Left lung (tissue), 10 donors: ENCODE measurements around the gene SNX2. TPM values are rescaled to one million over a fixed set of nuclear protein-coding genes. Genes with fewer than 3 reads are reported as not detected.
A peak's percentile ranks its signal among the peaks of the same experiment; 100 is the strongest.

Experiments used
- ATAC-seq: fragments of 200-7000 bp; cut with Tn5 transposase; one replicate; pipeline ENCODE4 v1.9.1; 2020; ENCODE audit warnings: moderate library complexity
- DNase-seq, 4 donors: peaks; one replicate each; pipeline ENCODE4 v3.0.0-alpha.2; 2013 to 2020
- H3K27ac ChIP-seq, 2 donors: fragments of 200-600 bp; sonication (generic) in 1 of 2; one replicate each; pipeline versions ENCODE4 v1.5.0 to v1.8.0; 2020 to 2021
- H3K27me3 ChIP-seq, 2 donors: fragments of 200-600 bp; sonication (generic) in 1 of 2; one replicate each; pipeline versions ENCODE4 v1.5.0 to v1.8.0; 2020 to 2021
- H3K36me3 ChIP-seq, 2 donors: fragments of 200-600 bp; sonication (generic) in 1 of 2; one replicate each; pipeline versions ENCODE4 v1.5.0 to v1.8.0; 2020 to 2021
- H3K4me1 ChIP-seq, 2 donors: fragments of 200-600 bp; one replicate each; pipeline ENCODE4 v1.8.0; 2021
- H3K4me3 ChIP-seq, 2 donors: fragments of 200-600 bp; sonication (generic) in 1 of 2; one replicate each; pipeline versions ENCODE4 v1.5.0 to v1.8.0; 2020 to 2021; ENCODE audit warnings: mild to moderate bottlenecking in 1 of 2
- H3K9me3 ChIP-seq, 2 donors: fragments of 200-600 bp; sonication (generic) in 1 of 2; one replicate each; pipeline versions ENCODE4 v1.5.0 to v1.8.0; 2020 to 2021
- intact Hi-C, 2 donors: fragments of 100-400 bp; cut with DNase I; formaldehyde crosslinking; loops; one replicate each; pipeline versions ENCODE4 v1.11.2 to v1.14.2; 2022
- polyA plus RNA-seq, 6 donors: library from polyadenylated mRNA; unstranded; fragments of 120-200 nt; gene quantifications; one replicate each; pipeline ENCODE4 v1.2.1, GENCODE V29; 2013; ENCODE audit not compliant: insufficient read length in 6 of 6
- total RNA-seq, 2 donors: library from RNA; stranded (reverse); fragmentation: NEBNext Ultra II Directional; extraction: Animal tissue kit (Norgen Biotek cat#: 25700); gene quantifications; one replicate each; pipeline ENCODE4 v1.2.1, GENCODE V29; 2021
- TF ChIP-seq, protein P1 (sequence below), 2 donors: fragments of 200-600 bp; sonication (generic) in 1 of 2; IDR thresholded peaks; one replicate each; pipeline versions ENCODE4 v1.5.0 to v1.8.0; 2021; ENCODE audit warnings: antibody characterized with exemption in 2 of 2
- donor health status: DM: no; HTN: yes; CAD: no.
- donor health status: DM: no; HTN: no; CAD: no.

Gene SNX2
- total and polyA plus RNA-seq, 8 donors = 85.1 to 128 (median 101) TPM

DNA sequence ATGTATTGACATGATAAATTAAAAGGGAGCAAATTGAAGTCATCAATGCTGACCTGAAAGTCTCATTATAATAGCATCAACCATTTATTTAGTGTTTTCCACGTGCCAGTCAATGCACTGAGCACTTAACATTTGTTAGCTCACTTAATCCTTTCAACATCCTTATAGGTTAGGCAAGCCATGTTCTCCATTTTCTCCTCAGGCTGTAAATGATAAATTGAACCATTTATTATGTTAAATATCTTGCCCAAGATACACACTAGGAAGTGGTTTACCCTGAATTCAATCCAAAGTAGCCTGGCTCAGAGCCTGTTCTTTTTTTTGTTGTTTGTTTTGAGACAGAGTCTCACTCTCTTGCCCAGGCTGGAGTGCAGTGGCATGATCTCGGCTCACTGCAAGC lies 25.0 kb upstream of the SNX2 start:
- ATAC-seq (no peak), DNase-seq (no peak)
- H3K27me3 ChIP-seq = no peaks in the 10 kb centered on the region
- H3K4me3 ChIP-seq = no peak overlapping the region
- TF ChIP-seq, protein P1, sequence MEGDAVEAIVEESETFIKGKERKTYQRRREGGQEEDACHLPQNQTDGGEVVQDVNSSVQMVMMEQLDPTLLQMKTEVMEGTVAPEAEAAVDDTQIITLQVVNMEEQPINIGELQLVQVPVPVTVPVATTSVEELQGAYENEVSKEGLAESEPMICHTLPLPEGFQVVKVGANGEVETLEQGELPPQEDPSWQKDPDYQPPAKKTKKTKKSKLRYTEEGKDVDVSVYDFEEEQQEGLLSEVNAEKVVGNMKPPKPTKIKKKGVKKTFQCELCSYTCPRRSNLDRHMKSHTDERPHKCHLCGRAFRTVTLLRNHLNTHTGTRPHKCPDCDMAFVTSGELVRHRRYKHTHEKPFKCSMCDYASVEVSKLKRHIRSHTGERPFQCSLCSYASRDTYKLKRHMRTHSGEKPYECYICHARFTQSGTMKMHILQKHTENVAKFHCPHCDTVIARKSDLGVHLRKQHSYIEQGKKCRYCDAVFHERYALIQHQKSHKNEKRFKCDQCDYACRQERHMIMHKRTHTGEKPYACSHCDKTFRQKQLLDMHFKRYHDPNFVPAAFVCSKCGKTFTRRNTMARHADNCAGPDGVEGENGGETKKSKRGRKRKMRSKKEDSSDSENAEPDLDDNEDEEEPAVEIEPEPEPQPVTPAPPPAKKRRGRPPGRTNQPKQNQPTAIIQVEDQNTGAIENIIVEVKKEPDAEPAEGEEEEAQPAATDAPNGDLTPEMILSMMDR (IDR thresholded peaks at IDR 0.05) = no peak
- H3K4me1 ChIP-seq = no peaks in the 10 kb centered on the region
- no peaks in the 10 kb centered on the region for H3K9me3 ChIP-seq
- intact Hi-C loops = no loop called here
- H3K27ac ChIP-seq = no peak overlapping the region
- no peaks in the 10 kb centered on the region for H3K36me3 ChIP-seq

DNA sequence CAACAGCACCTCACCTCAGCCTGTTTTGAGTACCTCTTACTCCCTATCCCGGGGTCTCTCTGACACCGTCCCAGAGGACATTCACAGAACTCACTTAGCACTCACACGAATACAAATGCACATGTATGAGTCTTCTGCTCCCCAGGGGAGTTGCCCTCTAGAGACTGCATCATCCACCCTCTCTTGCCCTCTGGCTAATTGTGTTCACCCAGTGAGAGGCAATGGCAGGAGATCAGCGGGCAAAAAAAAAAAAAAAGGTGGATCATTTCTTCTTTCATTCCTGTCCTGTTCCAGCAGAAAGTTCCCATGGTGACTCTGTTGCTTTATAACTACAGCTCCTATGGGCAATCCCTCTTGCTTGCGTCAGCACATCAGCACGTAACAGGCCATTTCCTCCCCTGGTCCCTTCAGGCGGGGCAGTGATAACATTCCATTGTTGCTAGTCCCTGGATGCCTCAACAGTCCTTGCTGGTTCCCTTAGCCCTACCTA lies 23.5 kb upstream of the SNX2 start:
- H3K4me3 ChIP-seq = no peak overlapping the region
- TF ChIP-seq, protein P1 (IDR thresholded peaks at IDR 0.05) = no peak
- DNase-seq = no peak
- ATAC-seq = peak; percentile 35
- no peaks in the 10 kb centered on the region for H3K9me3 ChIP-seq
- intact Hi-C loops = no loop called here
- no peaks in the 10 kb centered on the region for H3K27me3 ChIP-seq
- peaks cover 0 to 9% of the 10 kb centered on the region in 2 donors for H3K4me1 ChIP-seq
- no peaks in the 10 kb centered on the region for H3K36me3 ChIP-seq
- no peak overlapping the region for H3K27ac ChIP-seq

DNA sequence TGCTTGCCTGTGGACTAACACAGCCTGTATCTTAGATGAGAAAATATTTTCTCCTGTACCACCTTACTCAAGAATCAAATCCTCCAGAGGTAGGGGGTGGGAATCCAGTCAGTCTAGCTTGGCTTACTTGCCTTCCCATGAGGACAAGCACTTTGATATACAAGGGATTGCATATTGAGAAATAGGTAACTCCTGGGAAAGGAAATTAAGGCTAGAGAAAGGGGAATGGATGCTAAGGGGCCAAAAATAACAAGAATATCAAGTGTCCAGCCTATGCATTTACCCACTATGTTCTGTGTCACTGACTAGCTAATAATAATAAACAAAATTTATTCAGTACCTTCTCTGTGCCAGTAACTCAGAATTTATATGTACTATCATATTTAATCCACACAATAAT lies 21.4 kb upstream of the SNX2 start:
- ATAC-seq (no peak), DNase-seq (no peak)
- no peaks in the 10 kb centered on the region for H3K36me3 ChIP-seq
- peaks cover 0 to 13% of the 10 kb centered on the region in 2 donors for H3K4me1 ChIP-seq
- H3K9me3 ChIP-seq = no peaks in the 10 kb centered on the region
- no peak overlapping the region for H3K4me3 ChIP-seq
- no peaks in the 10 kb centered on the region for H3K27me3 ChIP-seq
- no peak overlapping the region for H3K27ac ChIP-seq
- TF ChIP-seq, protein P1 (IDR thresholded peaks at IDR 0.05) = no peak
- intact Hi-C loops = no loop called here

DNA sequence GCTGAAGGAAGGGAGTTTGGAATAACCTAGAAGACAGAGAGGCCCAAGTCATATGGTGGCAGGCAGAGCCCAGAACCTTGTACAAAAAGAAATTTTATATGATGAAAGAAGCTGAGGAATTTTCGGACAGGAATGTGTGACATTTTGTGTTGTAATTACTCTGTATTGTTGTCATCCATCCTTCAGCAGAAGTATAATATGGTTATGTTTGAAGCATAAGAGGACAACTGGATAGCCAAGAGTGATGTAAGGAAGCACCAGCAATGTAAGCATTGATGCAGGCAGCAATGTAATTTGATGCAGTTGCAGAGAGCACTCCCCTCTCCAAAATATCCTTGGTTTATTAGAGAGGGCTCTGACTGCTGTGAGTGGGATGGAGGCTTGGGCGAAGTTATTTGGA lies 19.1 kb upstream of the SNX2 start:
- Histone ChIP-seq H3K27ac (peak overlapping the region in 1 of 2 donors; percentile 59), H3K4me3 (no peak overlapping the region), H3K27me3 (no peaks in the 10 kb centered on the region), H3K36me3 (no peaks in the 10 kb centered on the region), H3K4me1 (peaks cover 0 to 13% of the 10 kb centered on the region in 2 donors), H3K9me3 (no peaks in the 10 kb centered on the region)
- intact Hi-C loops = no loop called here
- no peak for DNase-seq
- no peak for ATAC-seq
- TF ChIP-seq, protein P1 (IDR thresholded peaks at IDR 0.05) = no peak

DNA sequence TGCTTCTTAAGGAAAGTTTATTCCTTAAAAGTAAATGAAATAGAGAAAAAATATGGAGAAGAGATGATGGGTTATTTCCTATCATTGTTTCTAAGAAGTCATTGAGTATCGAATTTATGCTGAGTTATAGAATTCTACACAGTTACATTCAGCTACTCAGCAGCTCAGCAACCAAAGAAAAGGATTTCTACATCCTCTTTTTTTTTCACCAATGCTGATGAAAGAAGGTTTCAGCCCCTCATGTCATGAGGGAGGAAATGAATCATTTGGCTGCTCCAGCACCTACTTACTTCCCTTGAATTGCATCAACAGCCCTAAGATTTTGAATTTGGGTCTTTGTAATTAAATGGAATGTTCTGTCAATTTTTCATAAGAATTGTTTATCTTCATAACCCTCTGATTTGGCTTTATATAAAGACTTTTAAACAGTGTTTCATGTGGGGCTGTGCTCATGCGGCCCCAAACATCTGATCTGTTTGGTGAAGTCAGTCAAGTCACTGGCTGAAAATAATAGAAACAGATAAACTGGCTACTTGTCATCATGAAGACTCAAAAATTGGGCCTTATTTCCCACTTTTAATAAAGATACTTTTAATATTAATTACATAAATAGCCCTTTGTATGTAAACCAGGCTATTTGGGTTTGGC lies 18.5 kb upstream of the SNX2 start:
- H3K4me3 ChIP-seq = no peak overlapping the region
- no peaks in the 10 kb centered on the region for H3K9me3 ChIP-seq
- no peaks in the 10 kb centered on the region for H3K36me3 ChIP-seq
- DNase-seq (peak in 1 of 4 donors; percentile 24), ATAC-seq (peak; percentile 77)
- peaks cover 0 to 13% of the 10 kb centered on the region in 2 donors for H3K4me1 ChIP-seq
- intact Hi-C loops = no loop called here
- H3K27me3 ChIP-seq = no peaks in the 10 kb centered on the region
- TF ChIP-seq, protein P1 (IDR thresholded peaks at IDR 0.05) = no peak
- peak overlapping the region; percentile 34 to 59 for H3K27ac ChIP-seq
